ENCODE data around the gene NR6A1.

Gene NR6A1

DNA sequence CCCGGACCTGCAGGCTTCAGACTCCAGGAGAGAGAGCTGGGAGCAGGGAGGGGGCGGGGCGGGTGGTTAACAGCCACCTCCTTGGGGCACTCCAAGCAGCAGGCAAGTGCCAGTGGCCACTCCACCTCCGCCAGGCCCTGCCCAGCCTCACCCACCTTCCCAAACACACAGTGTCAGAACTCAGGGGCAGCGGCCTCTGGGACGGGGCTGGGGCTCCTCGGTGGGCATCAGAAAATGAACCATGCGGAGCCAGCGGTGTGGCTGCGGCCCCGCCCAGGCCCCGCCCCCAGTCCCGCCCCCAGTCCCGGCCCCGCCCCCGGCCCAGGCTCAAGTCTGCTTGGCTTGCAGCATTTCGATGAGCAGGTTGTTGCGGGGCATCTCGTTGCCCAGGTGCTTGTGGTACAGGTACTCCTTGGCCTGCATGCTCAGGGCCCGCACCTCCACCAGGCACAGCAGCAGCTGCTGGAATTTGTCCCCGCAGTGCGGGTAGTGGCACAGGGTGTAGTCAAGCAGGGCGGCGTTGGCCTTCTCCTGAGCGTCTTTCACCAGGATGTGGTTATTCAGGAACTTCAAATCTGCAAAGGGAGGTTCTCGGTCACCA, 288.6 kb downstream of the NR6A1 start:
- TF ChIP-seq ZFX (IDR thresholded peaks at IDR 0.05; ENCODE audit: borderline replicate concordance), result no peak
- TF ChIP-seq, protein P1, sequence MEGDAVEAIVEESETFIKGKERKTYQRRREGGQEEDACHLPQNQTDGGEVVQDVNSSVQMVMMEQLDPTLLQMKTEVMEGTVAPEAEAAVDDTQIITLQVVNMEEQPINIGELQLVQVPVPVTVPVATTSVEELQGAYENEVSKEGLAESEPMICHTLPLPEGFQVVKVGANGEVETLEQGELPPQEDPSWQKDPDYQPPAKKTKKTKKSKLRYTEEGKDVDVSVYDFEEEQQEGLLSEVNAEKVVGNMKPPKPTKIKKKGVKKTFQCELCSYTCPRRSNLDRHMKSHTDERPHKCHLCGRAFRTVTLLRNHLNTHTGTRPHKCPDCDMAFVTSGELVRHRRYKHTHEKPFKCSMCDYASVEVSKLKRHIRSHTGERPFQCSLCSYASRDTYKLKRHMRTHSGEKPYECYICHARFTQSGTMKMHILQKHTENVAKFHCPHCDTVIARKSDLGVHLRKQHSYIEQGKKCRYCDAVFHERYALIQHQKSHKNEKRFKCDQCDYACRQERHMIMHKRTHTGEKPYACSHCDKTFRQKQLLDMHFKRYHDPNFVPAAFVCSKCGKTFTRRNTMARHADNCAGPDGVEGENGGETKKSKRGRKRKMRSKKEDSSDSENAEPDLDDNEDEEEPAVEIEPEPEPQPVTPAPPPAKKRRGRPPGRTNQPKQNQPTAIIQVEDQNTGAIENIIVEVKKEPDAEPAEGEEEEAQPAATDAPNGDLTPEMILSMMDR (IDR thresholded peaks at IDR 0.05), result no peak
- H3K27ac ChIP-seq, result no peak overlapping the region

DNA sequence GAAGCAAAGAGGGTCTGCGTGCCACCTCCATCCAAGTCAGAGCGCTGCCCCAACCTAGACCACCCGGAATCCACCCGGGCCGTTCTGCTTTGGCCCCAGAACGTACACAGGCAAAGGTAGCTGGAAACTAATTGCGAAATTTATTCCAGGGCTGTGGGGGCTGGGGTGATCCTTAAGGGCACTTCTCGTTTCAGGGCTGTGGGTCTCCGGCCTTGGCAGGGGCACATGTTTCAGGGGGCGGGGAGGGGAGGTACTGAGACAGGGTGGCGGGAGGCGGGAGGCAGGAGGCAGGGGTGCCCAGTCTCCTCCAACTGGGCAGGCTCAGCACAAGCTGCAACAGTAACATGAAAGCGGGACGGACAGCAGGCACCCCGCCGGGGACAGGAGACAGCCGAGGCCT, 290.0 kb downstream of the NR6A1 start:
- no peak overlapping the region for H3K27ac ChIP-seq
- TF ChIP-seq, protein P1 (IDR thresholded peaks at IDR 0.05), result no peak
- no peak for TF ChIP-seq ZFX (IDR thresholded peaks at IDR 0.05; ENCODE audit: borderline replicate concordance)

DNA sequence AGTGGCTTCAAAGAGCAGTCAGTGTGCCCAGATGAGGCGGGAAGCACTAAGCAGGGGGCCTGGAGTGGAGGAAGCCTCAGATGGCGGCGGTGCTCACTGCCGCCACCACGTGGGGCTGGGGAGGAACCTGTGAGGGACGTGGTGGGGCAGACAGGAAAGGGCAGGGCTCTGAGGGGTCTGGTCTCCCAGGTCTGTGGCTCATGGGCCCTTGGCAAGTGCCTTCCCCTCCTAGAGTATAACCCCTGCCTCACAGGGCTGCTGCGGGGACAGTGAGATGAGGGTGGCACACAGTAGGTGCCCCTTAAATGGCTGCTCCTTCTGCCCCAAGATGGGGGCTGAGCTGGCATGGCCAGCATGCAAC, 290.5 kb downstream of the NR6A1 start:
- no peak overlapping the region for H3K27ac ChIP-seq
- TF ChIP-seq ZFX (IDR thresholded peaks at IDR 0.05; ENCODE audit: borderline replicate concordance), result no peak
- TF ChIP-seq, protein P1 (IDR thresholded peaks at IDR 0.05), result peak; percentile 87

DNA sequence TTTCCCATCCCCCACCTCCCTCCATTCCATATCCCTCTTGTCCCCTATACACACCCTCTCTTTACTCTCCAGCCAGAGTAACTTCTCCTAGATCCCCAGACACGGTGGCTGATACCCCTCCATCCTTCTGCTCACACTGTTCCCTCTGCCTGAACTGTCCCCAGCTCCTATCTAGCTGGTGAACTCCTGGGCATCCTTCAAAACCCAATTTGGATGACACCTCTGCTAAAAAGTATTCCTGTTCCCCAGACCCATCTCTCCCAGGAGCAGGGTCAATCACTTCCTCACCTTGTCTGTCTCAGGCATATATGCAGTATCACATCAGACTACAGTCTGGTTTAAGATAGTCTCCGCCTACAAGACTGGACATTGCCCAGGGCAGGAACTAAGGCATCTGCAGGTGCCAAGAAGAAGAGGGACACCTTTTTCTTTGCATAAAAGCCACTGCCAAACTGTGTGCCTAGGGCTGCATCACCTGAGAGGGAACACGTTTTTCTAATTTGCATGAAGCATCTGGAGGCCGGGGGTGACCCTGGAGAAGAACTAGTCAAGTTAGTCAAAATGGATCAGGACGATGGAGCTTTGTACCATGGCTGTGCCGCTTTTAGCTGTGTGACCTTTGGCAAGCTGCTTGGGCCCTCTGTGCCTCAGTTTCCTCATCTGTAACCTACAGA, 291.0 kb downstream of the NR6A1 start:
- TF ChIP-seq, protein P1 (IDR thresholded peaks at IDR 0.05), result no peak
- TF ChIP-seq ZFX (IDR thresholded peaks at IDR 0.05; ENCODE audit: borderline replicate concordance), result no peak
- no peak overlapping the region for H3K27ac ChIP-seq

DNA sequence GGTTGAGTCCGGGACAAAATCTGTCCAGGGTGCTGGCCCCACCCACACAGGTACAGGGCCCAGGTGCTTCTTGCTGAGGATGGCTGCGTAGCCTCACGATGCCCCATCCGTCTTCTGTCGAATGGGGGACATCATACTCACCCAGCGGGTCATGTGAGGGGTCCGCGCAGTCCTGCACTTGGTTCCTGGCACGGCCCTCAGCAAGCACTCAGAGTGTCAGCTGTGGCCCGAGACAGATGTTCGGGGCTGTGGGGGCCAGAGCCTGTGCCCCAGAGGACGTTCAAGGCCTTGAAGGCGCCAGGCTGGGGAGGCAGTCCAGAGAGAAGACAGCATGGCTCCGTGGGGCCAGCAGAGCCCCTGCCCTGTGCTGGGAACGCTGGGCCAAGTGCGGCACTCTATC, 291.7 kb downstream of the NR6A1 start:
- TF ChIP-seq, protein P1 (IDR thresholded peaks at IDR 0.05), result no peak
- TF ChIP-seq ZFX (IDR thresholded peaks at IDR 0.05; ENCODE audit: borderline replicate concordance), result no peak
- H3K27ac ChIP-seq, result no peak overlapping the region

DNA sequence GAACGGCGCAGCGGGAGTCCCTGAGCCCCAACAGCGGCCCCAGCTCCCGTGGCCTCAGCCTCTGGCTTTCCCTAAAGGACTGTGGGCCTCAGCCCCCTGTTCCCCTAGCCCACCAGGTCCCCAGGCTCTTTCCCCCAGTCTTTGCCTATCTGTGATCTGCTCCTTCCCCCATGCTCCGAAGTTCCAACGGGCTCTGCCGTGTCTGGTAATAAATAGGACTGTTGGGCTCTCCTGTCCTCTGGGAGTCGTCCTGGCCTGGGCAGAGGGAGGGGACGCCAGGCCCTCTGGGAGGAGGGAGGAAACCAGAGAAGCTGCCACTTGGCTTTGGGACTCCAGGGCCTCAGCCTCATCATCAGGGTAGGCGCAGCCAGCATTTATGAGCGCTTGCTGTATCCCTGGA, 292.8 kb downstream of the NR6A1 start:
- H3K27ac ChIP-seq, result no peak overlapping the region
- no peak for TF ChIP-seq ZFX (IDR thresholded peaks at IDR 0.05; ENCODE audit: borderline replicate concordance)
- TF ChIP-seq, protein P1 (IDR thresholded peaks at IDR 0.05), result no peak

DNA sequence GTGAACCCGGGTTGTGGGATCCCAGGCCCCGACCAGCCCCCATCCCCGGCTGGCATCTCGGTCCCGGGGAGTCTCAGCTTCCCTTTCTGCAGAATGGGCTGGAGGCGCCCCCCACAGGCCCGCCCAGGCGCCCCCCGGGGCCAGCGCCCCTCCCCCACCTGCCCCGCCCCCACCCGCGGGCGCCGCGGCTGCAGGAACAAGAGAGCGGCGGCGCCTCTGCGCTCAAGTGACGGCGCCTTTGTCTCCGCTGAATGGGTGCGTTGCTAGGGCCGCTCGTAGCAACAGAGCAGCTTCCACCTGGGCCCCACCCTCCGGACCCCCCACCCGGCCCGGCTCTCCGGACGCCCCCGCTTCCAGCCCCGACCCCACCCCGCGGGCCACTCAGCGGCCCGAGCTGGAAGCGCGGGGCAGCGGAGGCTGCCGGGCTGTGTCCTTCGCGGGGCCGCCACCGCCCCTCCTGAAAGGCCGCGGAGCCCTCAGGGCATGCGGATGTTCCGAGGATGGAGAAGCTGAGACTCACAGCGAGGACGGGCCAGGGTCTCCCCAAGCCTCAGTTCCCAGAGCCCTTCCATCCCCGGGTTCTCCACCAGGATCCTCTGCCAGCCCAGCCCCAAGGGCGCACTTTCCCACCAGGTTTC, 293.3 kb downstream of the NR6A1 start:
- H3K27ac ChIP-seq, result no peak overlapping the region
- TF ChIP-seq ZFX (IDR thresholded peaks at IDR 0.05; ENCODE audit: borderline replicate concordance), result no peak
- TF ChIP-seq, protein P1 (IDR thresholded peaks at IDR 0.05), result no peak

Measured in 22Rv1 (cell line).